Subcutaneous adipose tissue (tissue), 4 donors: ENCODE data around the gene SRRM2. TPM values are rescaled to one million over a fixed set of nuclear protein-coding genes. Genes with fewer than 3 reads are reported as not detected.

Experiments used
- total RNA-seq, 4 donors: library from RNA; depleted of rRNA; stranded (reverse); fragments of >200 nt; gene quantifications; one replicate each; pipeline ENCODE4 v1.1.0, GENCODE V29; 2016
- TF ChIP-seq, protein P1 (sequence below): fragments of 450-650 bp; IDR thresholded peaks from one replicate; pipeline ENCODE4 v1.5.1; 2016; ENCODE audit warnings: low read depth, mild to moderate bottlenecking, control low read depth, antibody characterized with exemption, moderate library complexity

The SRRM2 gene
- total RNA-seq, 4 donors from 2014 or later: 245 to 552 (median 404) TPM

DNA sequence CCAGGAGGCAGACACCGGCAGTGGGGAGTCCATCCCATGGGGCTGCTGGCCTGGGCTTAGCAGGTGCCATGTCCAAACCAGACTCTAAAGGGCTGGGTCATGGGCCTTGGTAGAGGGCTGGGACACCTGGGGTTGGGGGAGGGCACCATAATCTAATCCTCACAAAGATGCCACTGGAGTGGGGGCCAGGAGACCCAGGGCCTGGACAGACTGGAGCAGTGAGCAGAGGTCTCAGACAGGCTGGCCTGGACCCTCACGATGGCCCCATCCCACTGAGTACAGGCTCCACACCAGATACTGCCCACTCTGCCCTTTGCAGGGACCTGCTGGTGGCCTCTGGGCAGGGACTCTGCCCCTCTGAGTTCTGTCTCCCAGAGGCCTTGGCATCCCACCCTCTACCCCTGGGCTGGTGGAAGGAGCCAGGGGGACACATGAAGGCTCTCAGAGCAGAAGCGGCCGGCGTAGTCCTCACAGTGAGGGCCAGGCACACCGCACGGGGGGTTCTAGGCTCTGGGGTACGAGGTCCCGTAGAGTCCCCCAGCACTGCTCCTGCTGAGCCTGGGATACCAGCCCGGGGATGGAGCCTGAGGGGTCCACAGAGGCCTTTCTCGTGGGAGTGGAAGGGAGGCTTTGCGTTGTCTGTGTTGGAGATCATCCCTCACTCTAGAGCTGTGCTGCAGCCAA is 10.0 kb upstream of the SRRM2 start:
- TF ChIP-seq, protein P1, sequence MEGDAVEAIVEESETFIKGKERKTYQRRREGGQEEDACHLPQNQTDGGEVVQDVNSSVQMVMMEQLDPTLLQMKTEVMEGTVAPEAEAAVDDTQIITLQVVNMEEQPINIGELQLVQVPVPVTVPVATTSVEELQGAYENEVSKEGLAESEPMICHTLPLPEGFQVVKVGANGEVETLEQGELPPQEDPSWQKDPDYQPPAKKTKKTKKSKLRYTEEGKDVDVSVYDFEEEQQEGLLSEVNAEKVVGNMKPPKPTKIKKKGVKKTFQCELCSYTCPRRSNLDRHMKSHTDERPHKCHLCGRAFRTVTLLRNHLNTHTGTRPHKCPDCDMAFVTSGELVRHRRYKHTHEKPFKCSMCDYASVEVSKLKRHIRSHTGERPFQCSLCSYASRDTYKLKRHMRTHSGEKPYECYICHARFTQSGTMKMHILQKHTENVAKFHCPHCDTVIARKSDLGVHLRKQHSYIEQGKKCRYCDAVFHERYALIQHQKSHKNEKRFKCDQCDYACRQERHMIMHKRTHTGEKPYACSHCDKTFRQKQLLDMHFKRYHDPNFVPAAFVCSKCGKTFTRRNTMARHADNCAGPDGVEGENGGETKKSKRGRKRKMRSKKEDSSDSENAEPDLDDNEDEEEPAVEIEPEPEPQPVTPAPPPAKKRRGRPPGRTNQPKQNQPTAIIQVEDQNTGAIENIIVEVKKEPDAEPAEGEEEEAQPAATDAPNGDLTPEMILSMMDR: no peak

DNA sequence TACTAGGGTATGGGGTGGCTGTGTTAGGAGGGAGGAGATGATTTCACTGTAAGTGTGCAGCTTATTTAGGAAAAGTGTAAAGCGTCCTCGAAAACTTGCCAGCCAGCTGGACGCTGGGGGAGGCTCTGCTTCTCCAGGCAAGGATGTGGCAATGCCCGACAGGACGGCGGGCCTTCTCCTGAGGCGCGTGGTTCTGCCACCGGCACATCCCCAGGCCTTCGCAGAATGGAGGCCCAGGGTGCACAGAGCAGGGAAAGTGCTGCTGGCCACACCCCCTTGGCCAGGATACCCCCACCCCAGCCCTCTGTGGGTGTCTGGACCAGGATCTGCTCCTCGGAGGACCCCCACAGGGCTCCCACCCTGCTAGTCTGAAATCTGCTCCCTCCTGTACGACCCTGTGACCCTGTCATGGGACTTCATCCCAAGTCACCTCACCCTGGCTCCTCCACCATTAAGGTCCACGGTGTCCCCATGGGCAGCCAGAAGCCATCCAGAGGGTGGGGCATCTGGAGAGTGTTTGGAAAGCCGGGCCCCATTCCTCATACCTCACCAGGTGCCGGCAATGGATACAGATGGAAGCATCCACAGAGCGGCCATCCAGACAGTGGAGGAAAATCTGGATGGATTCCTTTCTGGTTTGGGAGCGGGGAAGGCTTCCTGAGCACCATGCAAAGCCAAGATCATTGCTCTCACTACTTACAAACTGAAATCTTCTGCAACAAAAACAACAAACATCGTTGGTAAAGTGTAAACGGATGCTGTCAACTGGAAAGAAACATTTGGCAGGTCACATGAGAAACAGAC is 9.2 kb upstream of the SRRM2 start:
- TF ChIP-seq, protein P1: no peak

DNA sequence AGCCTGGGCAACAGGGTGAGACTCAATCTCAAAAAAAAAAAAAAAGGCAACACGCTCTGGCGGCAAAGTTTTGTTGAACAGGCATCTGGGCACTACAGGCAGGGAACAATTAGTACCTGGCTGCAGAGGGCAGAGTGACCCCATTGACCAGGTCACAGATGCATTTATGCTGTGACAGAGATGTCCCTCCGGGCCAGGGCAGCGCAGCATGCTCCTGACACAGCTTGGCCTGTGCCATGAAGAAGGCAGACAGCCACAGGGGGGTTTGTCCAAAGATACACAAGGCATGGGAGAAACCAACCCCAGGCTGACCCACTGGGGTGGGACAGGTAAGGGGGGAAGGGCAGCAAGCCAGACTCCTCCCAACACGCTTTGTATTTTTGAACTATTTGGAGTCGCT is 7.7 kb upstream of the SRRM2 start:
- TF ChIP-seq, protein P1: no peak

DNA sequence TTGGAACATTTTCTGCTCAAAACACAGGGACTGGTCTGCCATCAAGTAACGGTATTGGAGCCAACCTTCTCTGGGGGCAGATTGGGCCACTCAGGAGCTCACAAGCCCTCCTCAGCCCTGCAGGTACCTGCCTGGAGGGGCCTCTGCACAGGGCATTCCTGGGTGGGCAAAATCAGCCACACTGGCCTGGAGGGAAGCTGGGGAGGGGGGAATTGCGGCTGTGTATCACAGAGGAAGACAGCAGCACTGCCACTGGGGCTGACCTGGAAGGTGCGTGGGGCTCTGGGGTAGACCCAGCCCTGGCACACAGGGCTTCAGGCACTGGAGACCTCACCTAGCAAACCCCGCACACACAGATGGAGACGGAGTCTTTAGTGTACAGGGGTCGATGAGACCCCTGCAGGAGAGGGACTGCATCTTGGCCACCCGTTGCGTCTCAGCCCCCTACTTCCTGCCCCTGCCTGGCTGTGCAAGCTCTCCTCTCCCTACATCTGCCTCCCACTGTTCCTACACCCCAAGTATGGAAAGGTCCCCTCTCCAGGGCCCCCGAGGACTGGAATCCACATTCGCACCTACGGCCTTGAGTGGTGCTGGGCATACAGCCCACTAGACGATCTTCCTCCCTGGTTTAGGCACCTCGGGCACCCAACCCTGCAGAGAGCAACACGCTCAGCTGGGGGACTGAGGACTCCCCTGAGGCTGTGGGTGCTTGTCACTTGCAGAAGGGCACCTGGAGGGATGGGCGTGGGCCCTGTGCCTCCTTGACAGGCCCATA is 7.1 kb upstream of the SRRM2 start:
- TF ChIP-seq, protein P1: no peak

DNA sequence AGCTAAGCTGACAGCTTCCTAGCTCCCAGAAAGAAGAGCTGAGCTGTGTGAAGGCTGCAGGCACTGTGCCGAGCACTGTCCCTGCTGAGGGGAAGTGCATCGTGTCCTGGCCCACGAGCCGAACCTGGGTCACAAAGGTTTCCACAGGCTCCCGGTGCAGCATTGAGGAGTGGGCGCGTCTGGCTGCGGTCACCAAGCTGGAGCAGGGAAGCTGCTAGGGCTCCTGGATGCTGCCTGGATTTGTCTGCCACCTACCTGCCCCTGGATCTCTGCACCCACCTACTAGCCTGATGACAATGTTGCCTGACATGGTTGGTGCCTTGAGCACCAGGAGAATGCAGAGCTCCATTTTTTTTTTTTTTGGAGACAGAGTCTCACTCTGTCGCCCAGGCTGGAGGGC is 6.5 kb upstream of the SRRM2 start:
- TF ChIP-seq, protein P1: no peak

DNA sequence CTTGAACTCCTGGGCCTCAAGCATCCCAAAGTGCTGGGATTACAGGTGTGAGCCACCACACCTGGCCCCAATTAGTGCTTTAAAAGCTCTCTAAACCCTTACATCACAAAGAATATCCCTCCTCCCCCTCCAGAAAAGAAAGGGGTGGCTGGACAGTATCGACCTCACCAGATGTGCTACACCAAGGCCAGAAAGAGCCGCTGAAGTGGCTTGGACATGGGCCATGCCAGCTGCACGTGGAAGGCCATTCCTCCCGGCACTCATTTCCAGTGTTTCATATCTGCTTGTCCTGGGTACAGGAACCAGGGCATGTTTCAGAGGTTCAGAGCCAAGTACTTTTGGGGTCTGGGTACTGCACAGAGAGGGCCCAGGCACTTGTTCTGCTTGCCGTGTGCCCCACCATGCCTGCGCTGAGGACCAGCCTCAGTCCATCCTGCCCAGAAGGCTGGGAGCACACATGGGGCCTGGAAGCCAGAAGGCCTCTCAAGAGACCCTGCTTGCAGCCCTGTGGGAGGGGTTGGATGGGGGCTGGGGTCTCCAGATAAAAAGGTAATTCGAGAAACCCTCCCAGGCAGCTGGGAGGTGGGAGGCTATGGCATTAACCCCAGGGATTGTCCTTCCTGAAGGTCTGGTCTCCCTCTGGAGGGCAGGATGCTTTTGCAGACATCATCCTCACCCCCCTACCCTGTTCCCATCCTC is 3.5 kb upstream of the SRRM2 start:
- TF ChIP-seq, protein P1: no peak
